ENCODE data around the gene PHF21B. TPM values are rescaled to one million over a fixed set of nuclear protein-coding genes. Genes with fewer than 3 reads are reported as not detected.

The PHF21B gene
- total RNA-seq, 1 experiment from 2014 or later: 4.5 TPM

DNA sequence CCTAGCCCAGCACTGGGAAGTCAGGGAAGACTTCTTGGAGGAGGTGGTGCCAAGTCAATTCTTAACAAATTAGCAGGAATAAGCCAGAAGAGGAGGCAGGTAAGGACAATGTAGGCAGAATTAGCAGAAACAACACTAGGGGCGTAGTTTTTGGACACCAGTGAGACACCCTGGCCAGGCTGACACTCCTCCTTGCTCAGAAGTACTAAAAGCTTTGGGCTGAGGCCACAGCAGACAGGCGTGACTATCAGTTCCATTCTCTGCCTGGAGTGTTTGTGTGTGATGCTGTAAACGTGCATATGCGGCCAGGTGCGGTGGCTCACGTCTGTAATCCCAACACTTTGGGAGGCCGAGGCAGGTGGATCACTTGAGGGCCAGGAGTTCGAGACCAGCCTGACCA is 36.0 kb downstream of the PHF21B start:
- BruUV-seq (replicated peaks): no TSS peak
- ATAC-seq (no peak), DNase-seq (ENCODE audit: low read depth, low spot score) (no peak)
- Histone ChIP-seq H3K4me3 (ENCODE audit: low read depth in 2 of 2, low read length in 2 of 2) (no peak overlapping the region), H3K36me3 (ENCODE audit: control insufficient read depth, insufficient read depth, low read length) (no peaks in the 10 kb centered on the region), H3K9me3 (ENCODE audit: control insufficient read depth, insufficient read depth, low read depth, low read length) (no peaks in the 10 kb centered on the region), H3K27ac (ENCODE audit: low read length) (no peak overlapping the region), H3K4me1 (ENCODE audit: control insufficient read depth, insufficient read depth, low read length) (no peaks in the 10 kb centered on the region), H3K27me3 (ENCODE audit: control insufficient read depth, insufficient read depth, low read length) (no peaks in the 10 kb centered on the region)
- ChIA-PET POLR2A (no interaction called here), CTCF (no interaction called here)
- intact Hi-C loops (cut with micrococcal nuclease; ENCODE audit: unreplicated experiment) (no loop called here), in situ Hi-C loops (cut with HindIII; ENCODE audit: low pct_unique_long_range_greater_than_20kb, low sequenced_read_pairs) (no loop called here)
- TF ChIP-seq, protein P1, sequence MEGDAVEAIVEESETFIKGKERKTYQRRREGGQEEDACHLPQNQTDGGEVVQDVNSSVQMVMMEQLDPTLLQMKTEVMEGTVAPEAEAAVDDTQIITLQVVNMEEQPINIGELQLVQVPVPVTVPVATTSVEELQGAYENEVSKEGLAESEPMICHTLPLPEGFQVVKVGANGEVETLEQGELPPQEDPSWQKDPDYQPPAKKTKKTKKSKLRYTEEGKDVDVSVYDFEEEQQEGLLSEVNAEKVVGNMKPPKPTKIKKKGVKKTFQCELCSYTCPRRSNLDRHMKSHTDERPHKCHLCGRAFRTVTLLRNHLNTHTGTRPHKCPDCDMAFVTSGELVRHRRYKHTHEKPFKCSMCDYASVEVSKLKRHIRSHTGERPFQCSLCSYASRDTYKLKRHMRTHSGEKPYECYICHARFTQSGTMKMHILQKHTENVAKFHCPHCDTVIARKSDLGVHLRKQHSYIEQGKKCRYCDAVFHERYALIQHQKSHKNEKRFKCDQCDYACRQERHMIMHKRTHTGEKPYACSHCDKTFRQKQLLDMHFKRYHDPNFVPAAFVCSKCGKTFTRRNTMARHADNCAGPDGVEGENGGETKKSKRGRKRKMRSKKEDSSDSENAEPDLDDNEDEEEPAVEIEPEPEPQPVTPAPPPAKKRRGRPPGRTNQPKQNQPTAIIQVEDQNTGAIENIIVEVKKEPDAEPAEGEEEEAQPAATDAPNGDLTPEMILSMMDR (IDR thresholded peaks at IDR 0.05): no peak
- no peak for TF ChIP-seq TCF7L2 (IDR thresholded peaks at IDR 0.05; ENCODE audit: low read depth, low read length)
- TF ChIP-seq SIN3A (IDR thresholded peaks at IDR 0.05; ENCODE audit: borderline replicate concordance, insufficient read depth, low read depth, low read length): no peak
- TF ChIP-seq, protein P2, sequence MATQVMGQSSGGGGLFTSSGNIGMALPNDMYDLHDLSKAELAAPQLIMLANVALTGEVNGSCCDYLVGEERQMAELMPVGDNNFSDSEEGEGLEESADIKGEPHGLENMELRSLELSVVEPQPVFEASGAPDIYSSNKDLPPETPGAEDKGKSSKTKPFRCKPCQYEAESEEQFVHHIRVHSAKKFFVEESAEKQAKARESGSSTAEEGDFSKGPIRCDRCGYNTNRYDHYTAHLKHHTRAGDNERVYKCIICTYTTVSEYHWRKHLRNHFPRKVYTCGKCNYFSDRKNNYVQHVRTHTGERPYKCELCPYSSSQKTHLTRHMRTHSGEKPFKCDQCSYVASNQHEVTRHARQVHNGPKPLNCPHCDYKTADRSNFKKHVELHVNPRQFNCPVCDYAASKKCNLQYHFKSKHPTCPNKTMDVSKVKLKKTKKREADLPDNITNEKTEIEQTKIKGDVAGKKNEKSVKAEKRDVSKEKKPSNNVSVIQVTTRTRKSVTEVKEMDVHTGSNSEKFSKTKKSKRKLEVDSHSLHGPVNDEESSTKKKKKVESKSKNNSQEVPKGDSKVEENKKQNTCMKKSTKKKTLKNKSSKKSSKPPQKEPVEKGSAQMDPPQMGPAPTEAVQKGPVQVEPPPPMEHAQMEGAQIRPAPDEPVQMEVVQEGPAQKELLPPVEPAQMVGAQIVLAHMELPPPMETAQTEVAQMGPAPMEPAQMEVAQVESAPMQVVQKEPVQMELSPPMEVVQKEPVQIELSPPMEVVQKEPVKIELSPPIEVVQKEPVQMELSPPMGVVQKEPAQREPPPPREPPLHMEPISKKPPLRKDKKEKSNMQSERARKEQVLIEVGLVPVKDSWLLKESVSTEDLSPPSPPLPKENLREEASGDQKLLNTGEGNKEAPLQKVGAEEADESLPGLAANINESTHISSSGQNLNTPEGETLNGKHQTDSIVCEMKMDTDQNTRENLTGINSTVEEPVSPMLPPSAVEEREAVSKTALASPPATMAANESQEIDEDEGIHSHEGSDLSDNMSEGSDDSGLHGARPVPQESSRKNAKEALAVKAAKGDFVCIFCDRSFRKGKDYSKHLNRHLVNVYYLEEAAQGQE (IDR thresholded peaks at IDR 0.05; ENCODE audit: insufficient read depth in 1 of 2, low read depth in 2 of 2, low read length in 1 of 2): no peak
- no peak for TF ChIP-seq POLR2AphosphoS5 (IDR thresholded peaks at IDR 0.05; ENCODE audit: low read depth, low read length)

DNA sequence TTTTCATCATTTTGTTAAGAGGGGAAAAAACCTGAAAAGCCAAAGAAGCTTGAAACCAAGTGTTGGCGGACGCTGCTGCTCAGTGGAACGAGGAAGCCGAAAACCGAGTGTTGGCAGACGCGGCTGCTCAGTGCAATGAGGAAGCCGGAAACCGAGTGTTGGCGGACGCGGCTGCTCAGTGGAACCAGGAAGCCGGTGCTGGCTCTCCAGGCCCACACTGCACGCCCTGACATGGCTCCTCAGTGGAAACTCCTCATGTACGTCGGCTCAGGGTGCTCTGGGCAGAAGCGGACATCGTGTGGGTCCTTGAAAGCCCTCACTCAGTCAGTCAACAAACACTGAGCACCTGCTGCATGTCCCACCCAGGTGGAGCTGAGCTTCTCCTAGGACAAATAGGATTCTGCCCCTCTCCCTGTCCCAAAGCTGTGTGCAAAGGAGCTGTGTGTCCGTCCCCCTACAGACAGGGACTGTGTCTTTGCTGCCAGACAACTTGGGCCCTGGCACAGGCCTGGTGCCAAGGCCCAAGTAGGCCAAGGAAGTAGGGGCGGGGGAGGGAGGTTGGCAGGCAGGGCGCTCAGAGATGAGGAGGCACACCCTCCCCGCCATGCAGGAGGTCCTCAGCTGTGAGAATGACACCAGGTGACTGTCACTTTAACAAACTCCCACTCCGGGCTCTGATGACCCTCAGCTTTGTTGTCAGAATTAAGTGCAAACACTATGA is 37.3 kb downstream of the PHF21B start:
- Histone ChIP-seq H3K4me1 (ENCODE audit: control insufficient read depth, insufficient read depth, low read length) (no peaks in the 10 kb centered on the region), H3K9me3 (ENCODE audit: control insufficient read depth, insufficient read depth, low read depth, low read length) (no peaks in the 10 kb centered on the region), H3K27me3 (ENCODE audit: control insufficient read depth, insufficient read depth, low read length) (no peaks in the 10 kb centered on the region), H3K36me3 (ENCODE audit: control insufficient read depth, insufficient read depth, low read length) (no peaks in the 10 kb centered on the region), H3K27ac (ENCODE audit: low read length) (no peak overlapping the region), H3K4me3 (ENCODE audit: low read depth in 2 of 2, low read length in 2 of 2) (no peak overlapping the region)
- POLR2A ChIA-PET: no interaction called here
- BruUV-seq (replicated peaks): no TSS peak
- DNase-seq (ENCODE audit: low read depth, low spot score) (no peak), ATAC-seq (no peak)
- TF ChIP-seq SIN3A (IDR thresholded peaks at IDR 0.05; ENCODE audit: borderline replicate concordance, insufficient read depth, low read depth, low read length) (no peak), TCF7L2 (IDR thresholded peaks at IDR 0.05; ENCODE audit: low read depth, low read length) (no peak), POLR2AphosphoS5 (IDR thresholded peaks at IDR 0.05; ENCODE audit: low read depth, low read length) (no peak)
- TF ChIP-seq, protein P2 (IDR thresholded peaks at IDR 0.05; ENCODE audit: insufficient read depth in 1 of 2, low read depth in 2 of 2, low read length in 1 of 2): no peak
- TF ChIP-seq, protein P1 (IDR thresholded peaks at IDR 0.05): no peak
- CTCF ChIA-PET: no interaction called here
- intact Hi-C loops (cut with micrococcal nuclease; ENCODE audit: unreplicated experiment) (no loop called here), in situ Hi-C loops (cut with HindIII; ENCODE audit: low pct_unique_long_range_greater_than_20kb, low sequenced_read_pairs) (no loop called here)
